GM19193 (cell line): ENCODE measurements around the gene ZNF526.

Experiments
- POLR2A ChIP-seq: IDR thresholded peaks from 4 replicates; pipeline ENCODE4 v1.6.1; 2011; ENCODE audit not compliant: insufficient read depth, insufficient read length; ENCODE audit errors: extremely low read depth

Gene ZNF526

GRCh38 chr19:42189133-42189532, 31.0 kb upstream of the ZNF526 start:
- no peak for TF ChIP-seq POLR2A

- TF ChIP-seq POLR2A, result no peak
These were observed 28.8 kb upstream of the ZNF526 start for GRCh38 chr19:42191330-42191729.

DNA sequence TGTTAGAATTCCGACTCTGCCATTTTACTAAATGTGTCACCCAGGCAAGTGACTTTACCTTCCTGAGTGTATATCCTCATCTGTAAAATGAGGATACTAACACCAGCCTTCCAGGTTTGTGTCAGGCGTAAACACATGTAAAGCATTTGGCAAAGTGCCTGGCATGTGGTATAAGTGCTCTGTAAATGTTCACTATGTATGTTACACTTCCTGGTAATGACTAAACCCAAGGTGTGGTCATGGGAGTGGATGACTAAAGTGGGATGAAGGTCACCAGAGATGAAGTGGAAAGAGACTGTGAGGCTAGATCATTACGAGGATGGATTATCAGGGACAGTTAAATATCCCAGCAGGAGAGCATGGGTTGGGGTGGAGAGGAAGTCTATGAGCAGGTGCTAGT, 28.3 kb upstream of the ZNF526 start:
- no peak for TF ChIP-seq POLR2A

DNA sequence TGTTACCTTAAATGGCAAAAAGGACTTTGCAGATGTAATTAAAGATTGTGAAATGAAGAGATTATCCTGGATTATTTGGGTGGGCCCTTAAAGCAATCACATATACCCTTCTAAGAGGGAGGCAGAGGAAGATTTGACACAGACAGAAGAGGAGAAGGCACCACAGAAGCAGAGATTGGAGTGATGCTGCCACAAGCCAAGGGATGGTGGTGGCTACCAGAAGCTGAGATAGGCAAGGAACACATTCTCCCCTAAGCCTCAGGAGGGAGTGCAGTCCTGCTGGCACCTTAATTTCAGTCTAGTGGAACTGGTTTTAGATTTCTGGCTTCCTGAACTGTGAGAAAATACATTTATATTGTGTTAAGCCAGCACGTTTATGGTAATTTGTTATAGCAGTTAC, 26.8 kb upstream of the ZNF526 start:
- no peak for TF ChIP-seq POLR2A

DNA sequence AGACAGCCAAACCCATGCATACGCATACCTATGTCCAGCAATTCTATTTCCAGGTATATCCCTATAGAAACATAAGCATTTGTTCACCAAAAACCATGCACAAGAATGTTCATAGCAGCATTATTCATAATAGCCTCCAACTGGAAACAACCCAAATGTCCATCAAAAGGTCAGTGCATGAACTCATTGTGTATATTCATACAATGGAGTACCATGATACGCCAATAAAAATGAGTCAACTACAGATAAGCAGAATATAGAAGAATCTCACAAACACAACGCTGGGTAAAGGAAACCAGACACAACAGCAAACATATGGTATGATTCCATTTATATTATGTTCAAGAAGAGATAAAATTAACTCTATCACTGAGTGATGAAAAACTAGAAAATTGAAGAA, 26.4 kb upstream of the ZNF526 start:
- TF ChIP-seq POLR2A, result no peak

- no peak for TF ChIP-seq POLR2A
These were observed 23.8 kb upstream of the ZNF526 start for GRCh38 chr19:42196011-42197001.

DNA sequence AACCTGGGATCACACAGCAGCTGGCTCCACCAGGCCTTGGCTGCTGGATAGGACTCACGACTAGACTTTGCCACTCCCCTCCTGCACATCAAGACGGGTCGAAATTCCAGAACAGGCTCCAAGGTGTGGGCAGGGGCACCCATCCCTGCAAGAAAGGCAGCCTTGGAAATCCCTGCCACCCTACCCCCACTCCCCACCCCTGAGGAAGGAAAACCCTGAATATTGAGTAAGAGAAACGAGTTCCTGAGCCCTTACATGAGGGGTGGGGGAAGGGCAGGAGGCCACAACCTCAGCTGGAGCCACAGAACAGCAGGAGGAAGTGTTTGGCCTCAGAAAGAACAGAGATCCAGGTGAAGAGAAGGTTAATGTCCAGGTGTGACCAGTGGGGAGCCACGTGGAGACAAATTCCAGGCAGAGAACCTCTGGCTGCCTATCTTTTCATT, 22.7 kb upstream of the ZNF526 start:
- no peak for TF ChIP-seq POLR2A

GRCh38 chr19:42198676-42199439, 21.3 kb upstream of the ZNF526 start:
- peak; percentile 47 for TF ChIP-seq POLR2A

DNA sequence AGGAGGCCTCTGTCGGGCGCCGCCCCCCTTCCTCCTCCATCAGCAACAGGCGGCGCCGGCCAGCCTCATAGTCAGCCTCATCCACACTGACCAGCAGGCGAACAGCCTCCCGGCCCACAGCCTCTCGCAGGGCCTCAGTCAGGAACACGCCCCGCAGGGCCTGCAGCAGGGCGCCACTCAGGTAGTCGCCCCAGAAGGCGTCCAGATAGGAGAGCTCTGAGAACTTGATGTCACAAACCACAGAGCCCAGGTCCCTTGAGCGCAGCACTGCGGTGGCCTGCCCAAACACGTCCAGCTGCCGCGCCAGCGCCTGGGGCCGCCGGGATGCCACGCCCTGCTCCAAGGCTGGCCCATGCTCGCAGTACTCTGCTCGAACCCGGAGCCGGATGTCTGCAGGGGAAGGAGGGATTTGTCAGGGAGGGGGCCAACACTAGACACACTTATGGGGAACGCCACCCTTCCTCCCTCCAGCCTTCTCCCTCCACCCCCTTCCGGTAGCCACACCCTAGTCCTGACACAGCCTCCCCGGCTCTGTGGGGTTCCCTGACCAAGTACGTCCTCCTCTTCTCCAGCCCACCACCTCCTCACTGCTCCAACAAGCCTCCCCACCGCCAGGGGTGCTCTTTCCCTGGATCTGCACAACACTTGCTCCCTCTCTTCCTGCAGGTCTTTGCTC, 20.5 kb upstream of the ZNF526 start:
- peak; percentile 46 for TF ChIP-seq POLR2A

GRCh38 chr19:42200116-42200715, 19.9 kb upstream of the ZNF526 start:
- no peak for TF ChIP-seq POLR2A

- peak; percentile 57 for TF ChIP-seq POLR2A
These were observed 18.4 kb upstream of the ZNF526 start for GRCh38 chr19:42201489-42202289.

- TF ChIP-seq POLR2A, result no peak
These were observed 17.7 kb upstream of the ZNF526 start for GRCh38 chr19:42202290-42202880.

GRCh38 chr19:42203700-42204099, 16.4 kb upstream of the ZNF526 start:
- TF ChIP-seq POLR2A, result no peak
